BJ (cell line): Measurements from ENCODE around the gene WSCD1. TPM values are rescaled to one million over a fixed set of nuclear protein-coding genes. Genes with fewer than 3 reads are reported as not detected.

Experiments used
- CTCF ChIA-PET: fragments of 350-600 bp; formaldehyde crosslinking; extraction: SDS; loops from one replicate; lab custom pipeline; 2021; ENCODE audit warnings: antibody characterized with exemption, inconsistent platforms; lab: Yijun Ruan, JAX
- POLR2A ChIA-PET: fragments of 300-600 bp; sonication (Branson Sonifier 250); formaldehyde crosslinking; extraction: SDS; loops from one replicate; lab custom pipeline; 2021; ENCODE audit warnings: antibody characterized with exemption; lab: Charles Lee
- DNase-seq: peaks from one replicate; pipeline ENCODE4 v3.0.0-alpha.2; 2011; ENCODE audit warnings: low read depth
- H3K27me3 ChIP-seq: 2 replicates; pipeline ENCODE4 v1.6.0; 2011; ENCODE audit warnings: low read length; ENCODE audit not compliant: control insufficient read depth, insufficient read depth
- H3K36me3 ChIP-seq: 2 replicates; pipeline ENCODE4 v1.5.1; 2011; ENCODE audit warnings: low read length; ENCODE audit not compliant: control insufficient read depth, insufficient read depth
- H3K4me3 ChIP-seq: 2 replicates; pipeline ENCODE4 v1.5.1; 2011; ENCODE audit warnings: low read depth, mild to moderate bottlenecking, control low read depth, low read length
- polyA plus RNA-seq: library from polyadenylated mRNA; depleted of rRNA; stranded (reverse); fragments of >200 nt; gene quantifications from 2 replicates; pipeline ENCODE4 v1.2.3, GENCODE V29; 2011
- TF ChIP-seq, protein P1 (sequence below): IDR thresholded peaks from 2 replicates; pipeline ENCODE4 v1.5.1; 2011; ENCODE audit warnings: low read depth, mild to moderate bottlenecking, control low read depth, inconsistent platforms, low read length, moderate library complexity; ENCODE audit not compliant: insufficient read depth

WSCD1 gene
- polyA plus RNA-seq, 1 experiment, result 1.0 TPM

DNA sequence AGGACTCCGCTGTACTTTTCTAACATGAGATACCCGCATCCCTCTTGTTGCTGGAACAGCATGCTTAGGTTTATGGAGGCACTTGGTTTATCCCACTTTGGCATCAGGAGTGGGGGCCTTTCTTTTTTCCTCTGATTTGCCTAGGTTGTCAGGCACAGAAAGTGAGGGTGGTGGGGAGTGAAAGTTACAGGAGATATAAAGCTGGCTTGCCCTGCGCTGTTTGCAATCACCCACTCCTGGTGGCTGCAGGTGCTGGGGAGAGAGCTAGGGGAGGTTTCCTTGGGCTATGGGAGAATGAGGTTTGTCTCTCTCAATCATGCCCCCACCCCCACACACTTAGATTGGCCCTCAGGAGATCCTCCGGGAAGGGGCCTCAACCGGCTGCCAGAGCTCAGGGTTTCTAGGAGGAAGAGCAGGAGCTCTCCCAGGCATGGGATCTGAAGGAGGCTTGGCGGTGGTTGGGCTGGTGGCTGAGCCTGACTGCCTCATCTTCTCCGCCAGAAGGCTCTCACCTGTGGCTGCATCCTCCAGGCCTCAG, 1.4 kb downstream of the WSCD1 start:
- CTCF ChIA-PET, result interaction anchor here (0.6 to 1.6 kb wide), 5 partner anchors 9 to 365 kb away, joined by 3 to 5 read pairs (median 3); no protein-coding TSS in a partner anchor
- DNase-seq, result no peak
- no peaks in the 10 kb centered on the region for H3K36me3 ChIP-seq
- H3K27me3 ChIP-seq, result peaks cover 15% of the 10 kb centered on the region
- TF ChIP-seq, protein P1, sequence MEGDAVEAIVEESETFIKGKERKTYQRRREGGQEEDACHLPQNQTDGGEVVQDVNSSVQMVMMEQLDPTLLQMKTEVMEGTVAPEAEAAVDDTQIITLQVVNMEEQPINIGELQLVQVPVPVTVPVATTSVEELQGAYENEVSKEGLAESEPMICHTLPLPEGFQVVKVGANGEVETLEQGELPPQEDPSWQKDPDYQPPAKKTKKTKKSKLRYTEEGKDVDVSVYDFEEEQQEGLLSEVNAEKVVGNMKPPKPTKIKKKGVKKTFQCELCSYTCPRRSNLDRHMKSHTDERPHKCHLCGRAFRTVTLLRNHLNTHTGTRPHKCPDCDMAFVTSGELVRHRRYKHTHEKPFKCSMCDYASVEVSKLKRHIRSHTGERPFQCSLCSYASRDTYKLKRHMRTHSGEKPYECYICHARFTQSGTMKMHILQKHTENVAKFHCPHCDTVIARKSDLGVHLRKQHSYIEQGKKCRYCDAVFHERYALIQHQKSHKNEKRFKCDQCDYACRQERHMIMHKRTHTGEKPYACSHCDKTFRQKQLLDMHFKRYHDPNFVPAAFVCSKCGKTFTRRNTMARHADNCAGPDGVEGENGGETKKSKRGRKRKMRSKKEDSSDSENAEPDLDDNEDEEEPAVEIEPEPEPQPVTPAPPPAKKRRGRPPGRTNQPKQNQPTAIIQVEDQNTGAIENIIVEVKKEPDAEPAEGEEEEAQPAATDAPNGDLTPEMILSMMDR, result no peak
- POLR2A ChIA-PET, result no interaction called here
- no peak overlapping the region for H3K4me3 ChIP-seq

DNA sequence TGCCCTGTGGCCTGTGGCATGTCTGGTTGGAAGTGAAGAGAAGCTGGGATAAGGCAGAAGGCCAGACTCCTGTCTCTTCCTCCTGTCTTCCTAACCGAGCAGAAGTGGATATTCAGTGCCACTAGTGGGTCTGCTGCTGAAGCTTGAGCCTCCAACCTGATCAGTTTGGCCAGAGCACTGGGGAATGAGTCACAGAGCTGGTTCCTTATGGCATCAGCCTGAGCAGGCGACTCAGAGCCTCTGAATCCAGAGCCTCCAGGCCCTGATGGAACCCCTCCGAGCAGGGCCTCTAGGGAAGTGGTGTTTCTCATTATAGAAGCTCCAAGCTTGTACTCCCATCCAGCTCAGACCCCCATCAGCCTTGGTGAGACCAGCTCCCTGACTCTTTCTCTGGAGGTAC, 2.0 kb downstream of the WSCD1 start:
- CTCF ChIA-PET, result interaction anchor here (1.0 to 1.6 kb wide), 3 partner anchors 13 to 364 kb away, joined by 3 to 5 read pairs (median 3); no protein-coding TSS in a partner anchor
- POLR2A ChIA-PET, result no interaction called here
- peaks cover 15% of the 10 kb centered on the region for H3K27me3 ChIP-seq
- no peak for DNase-seq
- H3K4me3 ChIP-seq, result no peak overlapping the region
- TF ChIP-seq, protein P1, result no peak
- no peaks in the 10 kb centered on the region for H3K36me3 ChIP-seq

DNA sequence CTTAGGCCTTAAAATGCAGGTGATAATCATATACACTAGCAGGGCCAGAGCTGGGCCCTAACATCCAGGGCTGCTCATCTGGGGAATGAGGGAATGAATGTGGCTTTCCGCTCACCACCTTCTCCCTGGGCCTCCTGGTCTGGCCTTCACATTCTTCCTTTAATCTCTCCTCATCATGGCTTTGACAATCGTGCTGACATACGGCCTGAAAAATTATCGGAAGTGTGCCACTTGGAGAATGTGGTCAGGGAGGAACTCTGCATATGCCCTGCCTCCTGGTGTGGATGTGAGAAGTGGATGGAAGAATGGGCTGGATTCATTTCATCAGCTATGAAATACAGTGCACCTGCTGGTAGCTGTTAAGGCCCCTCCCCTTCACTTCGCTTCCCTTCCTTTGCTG, 2.4 kb downstream of the WSCD1 start:
- no peak for DNase-seq
- Histone ChIP-seq H3K27me3 (peaks cover 15% of the 10 kb centered on the region), H3K36me3 (no peaks in the 10 kb centered on the region), H3K4me3 (no peak overlapping the region)
- POLR2A ChIA-PET, result no interaction called here
- CTCF ChIA-PET, result interaction anchor here (1.0 to 1.1 kb wide), 2 partner anchors 102 to 364 kb away, joined by 3 read pairs; no protein-coding TSS in a partner anchor
- TF ChIP-seq, protein P1, result no peak

DNA sequence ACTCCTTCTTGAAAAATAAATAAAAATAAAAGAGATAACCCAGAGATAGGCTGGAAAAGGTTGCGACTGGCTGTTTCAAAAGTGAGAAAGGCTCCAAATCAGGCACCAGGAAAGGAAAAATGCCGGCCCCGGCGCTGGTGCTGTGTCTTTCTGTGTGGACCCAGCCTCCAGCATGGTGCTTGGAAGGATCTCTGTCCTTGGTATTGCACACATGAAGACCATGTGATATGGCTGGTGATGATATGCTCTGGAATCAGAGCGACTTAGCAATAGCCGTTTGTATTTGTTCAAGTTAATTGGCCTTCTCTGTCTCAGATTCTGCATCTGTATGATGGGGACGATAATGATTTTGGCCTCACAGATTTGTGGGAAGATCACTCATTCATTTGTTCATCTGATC, 3.4 kb downstream of the WSCD1 start:
- Histone ChIP-seq H3K4me3 (no peak overlapping the region), H3K27me3 (peaks cover 13% of the 10 kb centered on the region), H3K36me3 (no peaks in the 10 kb centered on the region)
- TF ChIP-seq, protein P1, result no peak
- DNase-seq, result no peak
- CTCF ChIA-PET, result no interaction called here
- POLR2A ChIA-PET, result no interaction called here

DNA sequence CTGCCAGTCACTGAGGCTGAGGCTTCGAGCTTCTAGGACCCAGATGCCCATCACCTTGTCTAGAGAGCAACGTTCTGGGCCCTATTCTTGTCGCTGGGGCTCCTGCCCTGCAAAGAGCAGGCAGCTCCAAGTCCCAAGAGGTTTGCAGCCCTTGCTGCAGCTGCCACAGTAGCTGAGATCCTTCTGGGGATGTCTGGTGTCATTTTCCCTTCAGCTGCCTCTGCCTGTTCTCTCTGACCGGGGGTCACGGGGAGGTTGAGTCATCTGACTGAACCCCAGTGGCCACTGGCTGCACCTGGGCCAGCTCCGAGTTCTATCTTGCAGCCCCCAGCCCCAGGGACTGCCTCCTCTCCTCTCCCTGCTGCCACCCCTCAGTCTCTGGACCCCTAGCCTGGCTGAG, 4.9 kb downstream of the WSCD1 start:
- CTCF ChIA-PET, result no interaction called here
- DNase-seq, result no peak
- Histone ChIP-seq H3K27me3 (peaks cover 3% of the 10 kb centered on the region), H3K4me3 (no peak overlapping the region), H3K36me3 (no peaks in the 10 kb centered on the region)
- TF ChIP-seq, protein P1, result no peak
- POLR2A ChIA-PET, result no interaction called here
